ENCODE measurements around the gene KAT7.

The KAT7 gene

GRCh38 chr17:49861150-49861884, 72.8 kb downstream of the KAT7 start:
- Histone ChIP-seq H3K4me3 (ENCODE audit: low read depth in 1 of 5, low read length in 5 of 5) (no peak overlapping the region), H3K36me3 (ENCODE audit: control insufficient read depth in 5 of 5, insufficient read depth in 5 of 5, low read length in 5 of 5) (no peaks in the 10 kb centered on the region), H3K27ac (ENCODE audit: low read depth, low read length) (no peak overlapping the region), H3K9me3 (ENCODE audit: control insufficient read depth in 5 of 5, low read length in 5 of 5) (no peaks in the 10 kb centered on the region), H3K4me1 (ENCODE audit: control insufficient read depth in 5 of 5, insufficient read depth in 5 of 5, low read length in 5 of 5) (peaks cover 0 to 3% (median 0%) of the 10 kb centered on the region in 5 donors), H3K9ac (ENCODE audit: low read length in 5 of 5) (no peak overlapping the region), H3K27me3 (ENCODE audit: control insufficient read depth in 5 of 5, insufficient read depth in 4 of 5, low read length in 5 of 5) (peaks cover 0 to 12% (median 10%) of the 10 kb centered on the region in 5 donors)

- H3K27me3 ChIP-seq (ENCODE audit: control insufficient read depth in 5 of 5, insufficient read depth in 4 of 5, low read length in 5 of 5), result peaks cover 0 to 12% (median 10%) of the 10 kb centered on the region in 5 donors
- H3K9ac ChIP-seq (ENCODE audit: low read length in 5 of 5), result no peak overlapping the region
- no peak overlapping the region for H3K4me3 ChIP-seq (ENCODE audit: low read depth in 1 of 5, low read length in 5 of 5)
- H3K4me1 ChIP-seq (ENCODE audit: control insufficient read depth in 5 of 5, insufficient read depth in 5 of 5, low read length in 5 of 5), result peaks cover 0 to 3% (median 0%) of the 10 kb centered on the region in 5 donors
- H3K36me3 ChIP-seq (ENCODE audit: control insufficient read depth in 5 of 5, insufficient read depth in 5 of 5, low read length in 5 of 5), result no peaks in the 10 kb centered on the region
- no peak overlapping the region for H3K27ac ChIP-seq (ENCODE audit: low read depth, low read length)
- no peaks in the 10 kb centered on the region for H3K9me3 ChIP-seq (ENCODE audit: control insufficient read depth in 5 of 5, low read length in 5 of 5)
These were observed 74.4 kb downstream of the KAT7 start for GRCh38 chr17:49862781-49863331.

- Histone ChIP-seq H3K27me3 (ENCODE audit: control insufficient read depth in 5 of 5, insufficient read depth in 4 of 5, low read length in 5 of 5) (peaks cover under 1 to 16% (median 10%) of the 10 kb centered on the region in 5 donors), H3K9ac (ENCODE audit: low read length in 5 of 5) (no peak overlapping the region), H3K9me3 (ENCODE audit: control insufficient read depth in 5 of 5, low read length in 5 of 5) (no peaks in the 10 kb centered on the region), H3K4me1 (ENCODE audit: control insufficient read depth in 5 of 5, insufficient read depth in 5 of 5, low read length in 5 of 5) (peaks cover 0 to 3% (median 0%) of the 10 kb centered on the region in 5 donors), H3K36me3 (ENCODE audit: control insufficient read depth in 5 of 5, insufficient read depth in 5 of 5, low read length in 5 of 5) (no peaks in the 10 kb centered on the region), H3K27ac (ENCODE audit: low read depth, low read length) (no peak overlapping the region), H3K4me3 (ENCODE audit: low read depth in 1 of 5, low read length in 5 of 5) (no peak overlapping the region)
These were observed 77.5 kb downstream of the KAT7 start for GRCh38 chr17:49866019-49866380.

GRCh38 chr17:49866882-49867413, 78.5 kb downstream of the KAT7 start:
- Histone ChIP-seq H3K4me3 (ENCODE audit: low read depth in 1 of 5, low read length in 5 of 5) (no peak overlapping the region), H3K27ac (ENCODE audit: low read depth, low read length) (no peak overlapping the region), H3K36me3 (ENCODE audit: control insufficient read depth in 5 of 5, insufficient read depth in 5 of 5, low read length in 5 of 5) (no peaks in the 10 kb centered on the region), H3K9me3 (ENCODE audit: control insufficient read depth in 5 of 5, low read length in 5 of 5) (no peaks in the 10 kb centered on the region), H3K4me1 (ENCODE audit: control insufficient read depth in 5 of 5, insufficient read depth in 5 of 5, low read length in 5 of 5) (peaks cover 0 to 3% (median 0%) of the 10 kb centered on the region in 5 donors), H3K27me3 (ENCODE audit: control insufficient read depth in 5 of 5, insufficient read depth in 4 of 5, low read length in 5 of 5) (peaks cover 3 to 13% (median 6%) of the 10 kb centered on the region in 5 donors), H3K9ac (ENCODE audit: low read length in 5 of 5) (no peak overlapping the region)

GRCh38 chr17:49869038-49869374, 80.5 kb downstream of the KAT7 start:
- Histone ChIP-seq H3K9me3 (ENCODE audit: control insufficient read depth in 5 of 5, low read length in 5 of 5) (no peaks in the 10 kb centered on the region), H3K4me3 (ENCODE audit: low read depth in 1 of 5, low read length in 5 of 5) (no peak overlapping the region), H3K4me1 (ENCODE audit: control insufficient read depth in 5 of 5, insufficient read depth in 5 of 5, low read length in 5 of 5) (no peaks in the 10 kb centered on the region), H3K27me3 (ENCODE audit: control insufficient read depth in 5 of 5, insufficient read depth in 4 of 5, low read length in 5 of 5) (peaks cover 3 to 18% (median 6%) of the 10 kb centered on the region in 5 donors), H3K9ac (ENCODE audit: low read length in 5 of 5) (no peak overlapping the region), H3K36me3 (ENCODE audit: control insufficient read depth in 5 of 5, insufficient read depth in 5 of 5, low read length in 5 of 5) (no peaks in the 10 kb centered on the region), H3K27ac (ENCODE audit: low read depth, low read length) (no peak overlapping the region)

GRCh38 chr17:49870298-49870697, 81.8 kb downstream of the KAT7 start:
- no peaks in the 10 kb centered on the region for H3K36me3 ChIP-seq (ENCODE audit: control insufficient read depth in 5 of 5, insufficient read depth in 5 of 5, low read length in 5 of 5)
- no peak overlapping the region for H3K27ac ChIP-seq (ENCODE audit: low read depth, low read length)
- no peaks in the 10 kb centered on the region for H3K4me1 ChIP-seq (ENCODE audit: control insufficient read depth in 5 of 5, insufficient read depth in 5 of 5, low read length in 5 of 5)
- H3K4me3 ChIP-seq (ENCODE audit: low read depth in 1 of 5, low read length in 5 of 5), result no peak overlapping the region
- no peaks in the 10 kb centered on the region for H3K9me3 ChIP-seq (ENCODE audit: control insufficient read depth in 5 of 5, low read length in 5 of 5)
- no peak overlapping the region for H3K9ac ChIP-seq (ENCODE audit: low read length in 5 of 5)
- peaks cover 2 to 22% (median 12%) of the 10 kb centered on the region in 5 donors for H3K27me3 ChIP-seq (ENCODE audit: control insufficient read depth in 5 of 5, insufficient read depth in 4 of 5, low read length in 5 of 5)

- Histone ChIP-seq H3K27me3 (ENCODE audit: control insufficient read depth in 5 of 5, insufficient read depth in 4 of 5, low read length in 5 of 5) (peaks cover 3 to 22% (median 12%) of the 10 kb centered on the region in 5 donors), H3K9me3 (ENCODE audit: control insufficient read depth in 5 of 5, low read length in 5 of 5) (no peaks in the 10 kb centered on the region), H3K9ac (ENCODE audit: low read length in 5 of 5) (no peak overlapping the region), H3K27ac (ENCODE audit: low read depth, low read length) (no peak overlapping the region), H3K4me3 (ENCODE audit: low read depth in 1 of 5, low read length in 5 of 5) (no peak overlapping the region), H3K4me1 (ENCODE audit: control insufficient read depth in 5 of 5, insufficient read depth in 5 of 5, low read length in 5 of 5) (no peaks in the 10 kb centered on the region), H3K36me3 (ENCODE audit: control insufficient read depth in 5 of 5, insufficient read depth in 5 of 5, low read length in 5 of 5) (no peaks in the 10 kb centered on the region)
These were observed 82.7 kb downstream of the KAT7 start for GRCh38 chr17:49871211-49871610.

- Histone ChIP-seq H3K9me3 (ENCODE audit: control insufficient read depth in 5 of 5, low read length in 5 of 5) (no peaks in the 10 kb centered on the region), H3K9ac (ENCODE audit: low read length in 5 of 5) (no peak overlapping the region), H3K4me1 (ENCODE audit: control insufficient read depth in 5 of 5, insufficient read depth in 5 of 5, low read length in 5 of 5) (no peaks in the 10 kb centered on the region), H3K27me3 (ENCODE audit: control insufficient read depth in 5 of 5, insufficient read depth in 4 of 5, low read length in 5 of 5) (peaks cover 3 to 22% (median 12%) of the 10 kb centered on the region in 5 donors), H3K36me3 (ENCODE audit: control insufficient read depth in 5 of 5, insufficient read depth in 5 of 5, low read length in 5 of 5) (no peaks in the 10 kb centered on the region), H3K27ac (ENCODE audit: low read depth, low read length) (no peak overlapping the region), H3K4me3 (ENCODE audit: low read depth in 1 of 5, low read length in 5 of 5) (no peak overlapping the region)
These were observed 84.4 kb downstream of the KAT7 start for GRCh38 chr17:49872754-49873377.

GRCh38 chr17:49873466-49873865, 85.0 kb downstream of the KAT7 start:
- no peak overlapping the region for H3K9ac ChIP-seq (ENCODE audit: low read length in 5 of 5)
- H3K27me3 ChIP-seq (ENCODE audit: control insufficient read depth in 5 of 5, insufficient read depth in 4 of 5, low read length in 5 of 5), result peaks cover 3 to 22% (median 12%) of the 10 kb centered on the region in 5 donors
- H3K36me3 ChIP-seq (ENCODE audit: control insufficient read depth in 5 of 5, insufficient read depth in 5 of 5, low read length in 5 of 5), result no peaks in the 10 kb centered on the region
- no peaks in the 10 kb centered on the region for H3K9me3 ChIP-seq (ENCODE audit: control insufficient read depth in 5 of 5, low read length in 5 of 5)
- H3K4me1 ChIP-seq (ENCODE audit: control insufficient read depth in 5 of 5, insufficient read depth in 5 of 5, low read length in 5 of 5), result no peaks in the 10 kb centered on the region
- H3K4me3 ChIP-seq (ENCODE audit: low read depth in 1 of 5, low read length in 5 of 5), result no peak overlapping the region
- H3K27ac ChIP-seq (ENCODE audit: low read depth, low read length), result no peak overlapping the region

GRCh38 chr17:49873926-49874325, 85.4 kb downstream of the KAT7 start:
- Histone ChIP-seq H3K36me3 (ENCODE audit: control insufficient read depth in 5 of 5, insufficient read depth in 5 of 5, low read length in 5 of 5) (no peaks in the 10 kb centered on the region), H3K9me3 (ENCODE audit: control insufficient read depth in 5 of 5, low read length in 5 of 5) (no peaks in the 10 kb centered on the region), H3K4me1 (ENCODE audit: control insufficient read depth in 5 of 5, insufficient read depth in 5 of 5, low read length in 5 of 5) (no peaks in the 10 kb centered on the region), H3K9ac (ENCODE audit: low read length in 5 of 5) (no peak overlapping the region), H3K27me3 (ENCODE audit: control insufficient read depth in 5 of 5, insufficient read depth in 4 of 5, low read length in 5 of 5) (peaks cover 3 to 24% (median 12%) of the 10 kb centered on the region in 5 donors), H3K27ac (ENCODE audit: low read depth, low read length) (no peak overlapping the region), H3K4me3 (ENCODE audit: low read depth in 1 of 5, low read length in 5 of 5) (no peak overlapping the region)
